Activated CD4-positive, alpha-beta T cell treated with anti-CD3 and anti-CD28 coated beads, Interleukin-2, amount 50 U/mL, for 16 hours (primary cell): ENCODE data around the gene PTPRT.
"Not testable (repeated sequence)": the region's sequence is repeated elsewhere in the genome, so short reads cannot be mapped to it uniquely, and the experiment has no call there.

Experiments used
- DNase-seq: peaks from one replicate; pipeline ENCODE4 v3.0.0-alpha.2; 2020

The PTPRT gene

GRCh38 chr20:43186312-43186711, 3.4 kb downstream of the PTPRT start:
- DNase-seq = no peak

- no peak for DNase-seq
Observed at GRCh38 chr20:43185901-43186300, 3.8 kb downstream of the PTPRT start.

- no peak for DNase-seq
Observed at GRCh38 chr20:43183536-43184070, 6.1 kb downstream of the PTPRT start.

GRCh38 chr20:43178080-43178479, 11.6 kb downstream of the PTPRT start:
- no peak for DNase-seq

GRCh38 chr20:43176726-43177125, 13.0 kb downstream of the PTPRT start:
- DNase-seq = no peak

GRCh38 chr20:43171930-43172329, 17.8 kb downstream of the PTPRT start:
- no peak for DNase-seq

- DNase-seq = no peak
Observed at GRCh38 chr20:43170771-43171170, 18.9 kb downstream of the PTPRT start.

GRCh38 chr20:43167615-43168014, 22.1 kb downstream of the PTPRT start:
- no peak for DNase-seq

- DNase-seq = no peak
Observed at GRCh38 chr20:43167021-43167420, 22.7 kb downstream of the PTPRT start.

- DNase-seq = no peak
Observed at GRCh38 chr20:43165611-43166010, 24.1 kb downstream of the PTPRT start.

GRCh38 chr20:43164736-43165135, 25.0 kb downstream of the PTPRT start:
- DNase-seq = not testable (repeated sequence)

GRCh38 chr20:43161716-43162115, 28.0 kb downstream of the PTPRT start:
- DNase-seq = no peak

- no peak for DNase-seq
Observed at GRCh38 chr20:43160941-43161340, 28.8 kb downstream of the PTPRT start.

GRCh38 chr20:43159994-43160393, 29.7 kb downstream of the PTPRT start:
- no peak for DNase-seq

- no peak for DNase-seq
Observed at GRCh38 chr20:43155366-43156100, 34.2 kb downstream of the PTPRT start.

- DNase-seq = no peak
Observed at GRCh38 chr20:43151901-43152300, 37.8 kb downstream of the PTPRT start.

- no peak for DNase-seq
Observed at GRCh38 chr20:43151256-43151655, 38.5 kb downstream of the PTPRT start.

GRCh38 chr20:43140726-43141125, 49.0 kb downstream of the PTPRT start:
- DNase-seq = no peak

- DNase-seq = no peak
Observed at GRCh38 chr20:43138061-43138770, 51.5 kb downstream of the PTPRT start.

GRCh38 chr20:43137160-43137559, 52.5 kb downstream of the PTPRT start:
- DNase-seq = no peak

GRCh38 chr20:43124241-43124640, 65.5 kb downstream of the PTPRT start:
- no peak for DNase-seq

GRCh38 chr20:43123180-43123579, 66.5 kb downstream of the PTPRT start:
- no peak for DNase-seq

GRCh38 chr20:43119720-43120119, 70.0 kb downstream of the PTPRT start:
- no peak for DNase-seq

- no peak for DNase-seq
Observed at GRCh38 chr20:43102394-43102793, 87.3 kb downstream of the PTPRT start.

GRCh38 chr20:43096931-43097260, 92.8 kb downstream of the PTPRT start:
- no peak for DNase-seq
